ENCODE data around the gene CEP350.
"Not testable (repeated sequence)": the region's sequence is repeated elsewhere in the genome, so short reads cannot be mapped to it uniquely, and the experiment has no call there.

Gene CEP350

GRCh38 chr1:179978199-179979079 lies 23.8 kb downstream of the CEP350 start:
- DNase-seq = no peak

- DNase-seq = no peak
Measured at GRCh38 chr1:179984101-179984500, 29.5 kb downstream of the CEP350 start.

GRCh38 chr1:179984942-179985341 lies 30.3 kb downstream of the CEP350 start:
- DNase-seq = no peak

- no peak for DNase-seq
Measured at GRCh38 chr1:179990847-179991246, 36.2 kb downstream of the CEP350 start.

GRCh38 chr1:179995576-179995975 lies 41.0 kb downstream of the CEP350 start:
- DNase-seq = no peak

- no peak for DNase-seq
Measured at GRCh38 chr1:179996099-179996498, 41.5 kb downstream of the CEP350 start.

GRCh38 chr1:180000575-180000974 lies 46.0 kb downstream of the CEP350 start:
- no peak for DNase-seq

- DNase-seq = no peak
Measured at GRCh38 chr1:180002437-180002836, 47.8 kb downstream of the CEP350 start.

- DNase-seq = no peak
Measured at GRCh38 chr1:180003026-180003695, 48.6 kb downstream of the CEP350 start.

- not testable (repeated sequence) for DNase-seq
Measured at GRCh38 chr1:180006762-180007161, 52.2 kb downstream of the CEP350 start.

- DNase-seq = no peak
Measured at GRCh38 chr1:180020017-180020416, 65.4 kb downstream of the CEP350 start.

GRCh38 chr1:180026556-180026955 lies 71.9 kb downstream of the CEP350 start:
- DNase-seq = no peak

GRCh38 chr1:180027949-180028445 lies 73.4 kb downstream of the CEP350 start:
- DNase-seq = no peak

GRCh38 chr1:180028864-180029263 lies 74.3 kb downstream of the CEP350 start:
- no peak for DNase-seq

- no peak for DNase-seq
Measured at GRCh38 chr1:180029524-180030135, 75.0 kb downstream of the CEP350 start.

- DNase-seq = no peak
Measured at GRCh38 chr1:180031664-180032063, 77.1 kb downstream of the CEP350 start.

GRCh38 chr1:180033390-180033789 lies 78.8 kb downstream of the CEP350 start:
- no peak for DNase-seq

- peak in 19 of 56 donors; percentile 1 to 56 (median 9) for DNase-seq
Measured at GRCh38 chr1:180040034-180040433, 85.4 kb downstream of the CEP350 start.

GRCh38 chr1:180041582-180041981 lies 87.0 kb downstream of the CEP350 start:
- DNase-seq = no peak

- DNase-seq = no peak
Measured at GRCh38 chr1:180042988-180043622, 88.5 kb downstream of the CEP350 start.

GRCh38 chr1:180043785-180044184 lies 89.2 kb downstream of the CEP350 start:
- DNase-seq = no peak

- DNase-seq = no peak
Measured at GRCh38 chr1:180046674-180047073, 92.1 kb downstream of the CEP350 start.

Data from amygdala (tissue), 56 donors.